B cell (primary cell): Measurements from ENCODE around the gene ARHGAP22.

Experiments used
- CTCF ChIP-seq: fragments of 200-600 bp; IDR thresholded peaks from one replicate; pipeline ENCODE4 v1.8.0; 2022; ENCODE audit warnings: antibody characterized with exemption, mild to moderate bottlenecking
- EZH2 ChIP-seq: IDR thresholded peaks from 2 replicates; pipeline ENCODE4 v1.6.1; 2012; ENCODE audit warnings: borderline replicate concordance, low read depth, mild to moderate bottlenecking, moderate library complexity, low read length; ENCODE audit not compliant: insufficient read depth, poor library complexity, severe bottlenecking

GRCh38 chr10:48607356-48608278 lies 2.7 kb upstream of the ARHGAP22 start:
- TF ChIP-seq CTCF (no peak), EZH2 (no peak)
